RKO (cell line): ENCODE results near the gene EIPR1.

Experiments
- DNase-seq: peaks from one replicate; pipeline ENCODE4 v3.0.0-alpha.2; 2016; ENCODE audit warnings: low spot score

The EIPR1 gene

DNA sequence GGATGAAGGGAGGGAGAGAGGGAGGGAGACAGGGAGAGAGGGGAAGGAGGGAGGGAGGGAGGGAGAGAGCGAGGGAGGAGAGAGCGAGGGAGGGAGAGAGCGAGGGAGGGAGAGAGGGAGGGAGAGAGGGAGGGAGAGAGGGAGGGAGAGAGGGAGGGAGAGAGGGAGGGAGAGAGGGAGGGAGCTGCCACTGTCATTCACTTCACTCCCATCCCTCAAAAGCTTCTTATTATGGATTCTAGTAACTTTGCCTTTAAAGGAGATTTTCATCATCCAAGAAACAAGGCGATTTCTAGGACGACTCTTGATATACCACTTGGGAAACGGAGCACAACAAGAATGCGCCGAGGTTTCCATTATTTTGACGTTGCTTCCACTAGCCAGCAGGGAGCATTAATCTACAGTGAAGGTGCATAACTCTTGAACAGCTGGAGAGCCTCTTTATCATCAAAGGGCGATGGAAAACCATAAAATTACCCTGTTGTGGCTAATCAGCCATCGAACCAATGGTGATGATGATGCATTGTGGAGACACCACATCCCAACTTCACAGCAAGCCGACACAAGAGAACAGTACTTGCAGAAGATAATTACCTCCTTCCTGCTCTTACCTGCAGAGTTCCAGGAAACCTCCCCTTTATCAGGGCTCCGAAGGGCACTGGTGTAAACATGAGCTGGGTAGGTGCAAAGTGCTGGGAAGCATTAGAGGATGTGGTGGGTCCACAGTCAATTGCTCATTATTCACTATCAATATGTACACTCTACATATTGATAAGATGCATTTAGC, 130.5 kb downstream of the EIPR1 start:
- no peak for DNase-seq

DNA sequence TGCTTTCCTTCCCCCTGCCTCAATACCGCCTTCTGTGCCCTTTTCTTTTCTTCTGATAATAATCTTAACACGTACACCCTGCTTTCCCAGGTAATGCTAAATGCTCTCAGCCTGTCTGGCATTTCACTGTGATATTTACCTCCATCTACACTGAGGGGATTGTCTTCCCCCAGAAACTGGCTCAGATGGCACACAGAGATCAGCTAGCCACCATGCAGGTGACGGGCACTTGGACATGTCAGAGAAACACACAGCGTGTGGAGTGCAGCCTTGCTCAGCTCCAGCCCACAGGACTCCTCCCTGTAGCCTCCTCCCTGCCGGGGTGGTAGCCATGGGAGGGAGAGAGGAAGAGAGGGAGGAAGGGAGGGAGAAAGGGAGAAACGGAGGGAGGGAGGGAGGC, 131.2 kb downstream of the EIPR1 start:
- DNase-seq, result no peak

DNA sequence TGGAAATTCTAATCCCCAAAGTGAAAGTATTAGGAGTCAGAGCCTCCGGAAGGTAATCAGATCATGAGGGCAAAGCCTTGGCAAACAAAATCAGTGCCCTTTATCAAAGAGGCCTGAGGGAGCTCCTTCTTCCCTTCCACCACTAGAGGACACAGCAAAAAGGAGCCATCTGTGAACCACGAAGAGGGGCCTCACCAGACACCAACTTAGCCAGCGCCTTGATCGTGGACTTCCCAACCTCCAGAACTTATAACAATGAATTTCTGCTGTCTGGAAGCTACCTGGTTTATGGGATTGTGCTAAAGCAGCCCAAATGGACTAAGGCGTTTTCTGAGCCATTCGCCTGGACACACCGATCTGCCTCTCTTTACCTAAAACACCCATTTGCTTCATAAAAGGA, 133.1 kb downstream of the EIPR1 start:
- DNase-seq, result no peak

- no peak for DNase-seq
Observed at GRCh38 chr2:3243804-3244203, 133.8 kb downstream of the EIPR1 start.

DNA sequence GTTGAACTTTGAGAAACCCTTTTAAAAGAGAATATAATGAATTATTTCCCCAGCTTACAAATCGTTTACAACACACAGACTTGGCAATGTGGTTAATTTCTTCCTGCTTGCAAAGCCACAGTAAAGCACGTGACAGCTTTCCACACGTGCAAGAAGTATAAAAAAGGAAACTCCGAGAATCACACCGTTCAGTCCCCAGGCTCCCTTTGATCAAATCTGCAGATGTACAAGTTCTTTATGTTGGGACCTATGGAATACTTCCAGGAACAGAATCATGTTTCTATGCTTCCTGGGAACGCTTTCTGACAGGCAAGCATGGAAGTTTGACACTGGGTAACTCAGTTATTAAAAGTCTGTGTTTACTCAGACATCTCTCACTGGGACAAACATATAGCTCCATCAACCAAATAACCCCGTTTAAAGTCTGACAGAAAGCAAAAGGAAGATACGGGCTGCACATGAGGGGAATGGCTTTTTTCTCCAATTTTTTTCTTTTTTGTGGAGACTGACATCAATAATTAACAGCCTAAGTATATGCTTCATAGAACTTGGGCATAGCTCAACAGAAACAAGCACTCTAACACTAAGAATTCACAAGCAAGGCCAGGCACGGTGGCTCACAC, 134.8 kb downstream of the EIPR1 start:
- no peak for DNase-seq

DNA sequence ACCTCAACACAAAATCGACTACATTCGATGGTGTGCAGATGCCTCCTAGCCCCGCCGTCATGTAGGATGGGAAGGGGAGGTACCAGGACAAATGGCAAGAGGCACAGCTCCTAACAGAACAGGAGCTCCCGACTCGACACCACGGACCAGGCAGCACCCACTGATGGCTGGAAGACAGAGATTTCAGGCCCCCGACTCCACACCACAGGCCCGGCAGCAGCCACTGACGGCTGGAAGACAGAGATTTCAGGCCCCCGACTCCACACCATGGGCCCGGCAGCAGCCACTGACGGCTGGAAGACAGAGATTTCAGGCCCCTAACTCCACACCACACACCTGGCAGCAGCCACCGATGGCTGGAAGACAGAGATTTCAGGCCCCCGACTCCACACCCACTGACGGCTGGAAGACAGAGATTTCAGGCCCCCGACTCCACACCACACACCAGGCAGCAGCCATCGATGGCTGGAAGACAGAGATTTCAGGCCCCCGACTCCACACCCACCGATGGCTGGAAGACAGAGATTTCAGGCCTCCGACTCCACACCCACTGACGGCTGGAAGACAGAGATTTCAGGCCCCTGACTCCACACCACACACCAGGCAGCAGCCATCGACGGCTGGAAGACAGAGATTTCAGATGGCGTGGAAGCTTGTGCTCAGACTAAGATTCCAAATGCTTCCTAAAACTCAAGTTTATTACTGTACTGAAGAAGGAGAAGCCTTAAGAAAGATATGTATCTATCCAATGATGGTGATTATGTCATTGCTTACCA, 135.5 kb downstream of the EIPR1 start:
- no peak for DNase-seq

- no peak for DNase-seq
Observed at GRCh38 chr2:3238951-3239841, 138.4 kb downstream of the EIPR1 start.

DNA sequence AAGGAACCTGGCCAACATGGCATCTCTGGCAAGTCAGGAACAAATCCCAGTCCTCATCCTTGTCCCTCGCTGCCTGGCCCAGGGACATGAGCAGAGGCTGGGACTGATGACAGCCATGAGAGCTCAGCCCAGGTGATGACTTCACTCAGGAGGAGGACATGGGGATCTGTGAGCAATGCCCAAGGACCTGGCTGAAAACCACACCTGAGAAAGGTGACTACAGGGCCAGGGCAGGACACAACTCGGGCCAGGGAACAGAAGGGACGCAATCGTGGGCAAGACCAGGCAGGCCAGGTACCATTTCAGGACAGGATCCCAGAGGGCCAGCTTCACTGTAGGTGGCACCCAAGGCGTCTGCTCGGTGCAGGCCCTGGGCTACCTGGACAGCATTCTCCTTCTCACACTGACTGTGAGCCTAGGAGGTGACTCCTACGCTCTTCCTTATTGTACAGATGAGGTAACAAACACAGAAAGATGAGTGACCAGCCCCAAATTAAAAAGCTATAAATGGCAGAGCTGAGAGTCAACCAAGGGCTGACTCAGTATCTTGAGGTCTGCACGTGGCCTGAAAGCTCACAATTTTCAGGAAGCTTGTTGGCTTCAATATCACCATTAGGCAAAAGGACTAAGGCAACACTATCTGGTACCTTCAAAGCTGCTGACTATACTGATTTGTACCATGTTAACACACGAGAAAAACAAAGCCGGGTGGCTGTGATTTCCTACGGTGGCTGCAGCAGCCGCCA, 141.1 kb downstream of the EIPR1 start:
- no peak for DNase-seq

DNA sequence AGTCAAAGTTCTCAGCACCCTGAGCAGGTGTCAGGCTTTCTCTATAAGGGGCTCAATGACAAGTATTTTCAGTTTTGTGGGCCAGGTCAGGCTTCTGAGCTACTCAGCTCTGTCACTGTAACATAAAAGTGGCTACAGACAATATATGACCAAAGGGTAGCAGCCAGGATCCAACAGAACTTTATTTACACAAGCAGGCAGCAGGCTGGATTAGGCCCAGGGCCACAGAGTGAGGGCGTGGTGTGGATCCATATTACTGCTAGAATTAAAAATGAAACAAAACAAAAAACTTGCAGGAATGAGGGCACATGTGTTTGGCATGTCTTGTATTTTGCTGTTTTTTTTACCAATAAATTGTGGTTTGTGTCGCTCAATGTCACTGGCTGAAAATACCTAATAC, 143.7 kb downstream of the EIPR1 start:
- DNase-seq, result no peak

- no peak for DNase-seq
Observed at GRCh38 chr2:3229221-3229620, 148.4 kb downstream of the EIPR1 start.

DNA sequence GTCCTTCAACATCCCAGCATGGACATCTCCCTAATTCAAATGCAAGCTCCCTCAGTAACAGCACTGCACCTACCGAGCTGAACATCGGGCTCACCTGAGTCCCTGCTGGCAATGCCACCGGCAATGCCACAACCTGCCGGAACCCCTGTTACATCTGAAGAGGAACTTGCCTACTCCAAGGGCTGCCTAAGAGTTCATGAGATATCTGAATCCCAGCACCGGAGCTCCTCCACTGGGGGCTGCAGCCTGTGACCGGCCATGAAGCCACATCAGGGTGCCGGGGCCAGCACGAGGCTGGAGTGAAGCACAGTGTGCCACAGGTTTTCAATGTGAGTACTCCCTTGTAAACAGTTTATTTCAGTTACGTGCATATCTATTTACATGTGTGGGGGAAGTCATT, 152.9 kb downstream of the EIPR1 start:
- DNase-seq, result no peak

DNA sequence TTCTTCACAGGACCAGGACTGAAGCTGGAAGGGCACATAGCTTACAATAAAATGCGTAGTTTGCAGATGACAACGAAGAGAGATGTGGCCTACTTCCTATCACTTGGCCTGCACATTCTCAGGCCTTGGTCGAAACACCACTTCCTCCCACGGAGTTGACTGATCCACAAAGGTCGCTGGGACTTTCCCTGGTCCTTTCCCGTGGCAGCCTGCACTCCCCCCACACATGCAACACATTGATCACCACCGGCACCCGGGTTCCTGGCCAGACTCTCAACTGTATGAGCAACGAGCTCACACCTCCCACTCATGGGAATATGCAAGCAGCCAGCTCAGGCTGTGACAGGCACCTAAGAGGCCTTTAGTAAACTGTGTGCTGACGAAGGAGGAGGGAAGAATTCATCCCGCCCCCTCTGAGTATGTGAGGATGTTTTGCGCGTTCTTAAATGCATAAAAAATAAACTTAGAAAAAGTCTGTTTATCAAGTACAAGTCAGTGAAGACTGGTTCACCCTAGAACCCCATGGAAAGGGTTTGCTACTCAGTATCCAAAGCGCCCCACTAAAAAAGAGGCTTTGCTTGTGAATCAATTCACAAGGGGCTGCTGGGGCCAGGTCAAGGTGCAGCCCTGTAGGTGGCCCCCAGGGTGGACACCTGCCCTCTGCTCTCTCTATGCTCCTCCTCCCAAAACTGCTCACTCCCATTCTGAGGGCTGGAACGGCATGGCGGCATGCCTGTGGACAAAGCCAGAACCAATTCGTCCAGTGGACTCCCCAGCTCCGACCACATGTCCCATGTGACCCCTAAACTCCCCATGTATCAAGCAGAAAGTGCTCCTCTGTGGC, 154.3 kb downstream of the EIPR1 start:
- DNase-seq, result no peak

GRCh38 chr2:3222636-3223035, 155.0 kb downstream of the EIPR1 start:
- no peak for DNase-seq

DNA sequence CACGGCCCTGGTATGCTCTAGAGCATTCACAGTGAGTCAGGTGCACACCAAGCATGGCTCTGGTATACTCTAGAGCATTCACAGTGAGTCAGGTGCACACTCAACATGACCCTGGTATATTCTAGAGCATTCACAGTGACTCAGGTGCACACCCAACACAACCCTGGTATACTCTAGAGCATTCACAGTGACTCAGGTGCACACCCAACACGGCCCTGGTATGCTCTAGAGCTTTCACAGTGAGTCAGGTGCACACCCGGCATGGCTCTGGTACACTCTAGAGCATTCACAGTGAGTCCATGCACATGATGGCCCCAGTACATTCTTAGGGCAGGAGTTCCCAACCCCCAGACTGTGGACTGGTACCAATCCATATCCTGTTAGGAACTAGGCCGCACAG, 158.1 kb downstream of the EIPR1 start:
- no peak for DNase-seq

- no peak for DNase-seq
Observed at GRCh38 chr2:3217646-3218045, 160.0 kb downstream of the EIPR1 start.

DNA sequence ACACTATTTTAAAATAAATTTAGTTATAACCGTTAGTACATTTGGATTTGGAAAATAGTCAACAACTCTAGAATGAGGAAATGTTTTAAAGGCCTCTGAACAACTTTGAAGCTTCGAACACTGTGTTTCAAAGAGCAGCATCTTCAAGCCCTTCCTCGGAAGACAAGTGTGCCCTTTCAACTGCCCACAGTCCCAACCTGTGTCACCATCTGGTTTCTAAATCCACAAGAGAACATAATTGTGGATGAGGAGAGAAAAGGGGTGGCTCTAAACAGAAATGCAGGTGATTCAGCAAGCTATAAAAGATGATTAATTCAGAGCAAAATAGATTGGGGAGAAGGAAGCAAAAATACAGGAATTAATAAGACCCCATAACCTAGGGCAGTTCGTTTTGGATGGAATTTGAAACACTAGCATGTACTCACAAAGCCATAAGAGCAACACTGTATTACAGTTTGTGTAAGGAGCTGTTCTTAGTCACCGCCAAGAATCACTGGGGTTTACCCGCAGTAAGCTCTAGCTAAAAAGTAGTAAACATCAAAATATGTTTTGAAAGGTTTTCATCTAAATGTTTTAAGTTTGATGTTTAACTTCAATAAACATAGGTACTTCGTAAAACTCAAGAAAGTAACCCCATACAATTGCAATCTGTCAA, 160.7 kb downstream of the EIPR1 start:
- no peak for DNase-seq

GRCh38 chr2:3214806-3215404, 162.7 kb downstream of the EIPR1 start:
- DNase-seq, result no peak

- DNase-seq, result no peak
Observed at GRCh38 chr2:3214065-3214464, 163.6 kb downstream of the EIPR1 start.

DNA sequence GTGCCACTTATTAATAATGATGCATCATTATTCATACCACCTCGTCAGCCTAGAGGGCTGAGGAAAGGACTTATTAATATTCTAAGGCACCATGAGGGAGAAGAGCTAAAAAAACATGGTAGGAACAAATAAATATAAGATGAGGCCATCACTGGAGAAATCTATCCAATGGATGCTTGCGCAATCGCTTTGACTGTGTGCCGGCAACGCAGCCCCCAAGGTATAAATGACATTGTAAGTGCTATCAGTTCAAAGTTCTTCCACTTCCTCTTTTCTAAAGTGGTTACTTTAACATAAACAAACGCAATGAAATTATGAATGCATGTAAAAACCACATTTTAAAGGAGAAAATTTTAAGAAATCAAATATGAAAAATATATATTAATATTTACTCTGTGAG, 164.6 kb downstream of the EIPR1 start:
- no peak for DNase-seq

DNA sequence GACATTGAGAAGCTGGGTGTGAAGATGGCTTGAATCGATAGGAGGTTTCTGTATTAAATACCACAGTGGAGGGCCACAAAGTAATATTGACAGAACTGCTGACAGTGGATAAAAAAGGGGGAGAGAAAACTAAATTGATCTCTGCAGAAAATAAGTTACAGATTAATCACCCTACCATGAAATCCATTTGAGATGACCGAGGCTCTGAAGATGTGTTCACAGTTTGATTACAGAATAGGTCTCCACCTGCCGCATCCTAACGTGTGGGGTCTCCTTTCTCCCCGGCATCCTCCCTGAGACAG, 165.6 kb downstream of the EIPR1 start:
- no peak for DNase-seq
